Retinal pigment epithelial cell (primary cell): Measurements from ENCODE around the gene SYNM.

Source experiments
- DNase-seq: peaks from one replicate; pipeline ENCODE4 v3.0.0-alpha.2; 2010; ENCODE audit warnings: low read depth
- H3K4me3 ChIP-seq: 2 replicates; pipeline ENCODE4 v1.5.1; 2011; ENCODE audit warnings: mild to moderate bottlenecking, low read length, control low read depth, moderate library complexity
- CTCF ChIP-seq: conservative IDR thresholded peaks from 2 replicates; pipeline ENCODE4 v1.5.1; 2011; ENCODE audit warnings: low read depth, low read length, control low read depth, inconsistent platforms

SYNM gene

GRCh38 chr15:99170476-99171065, 65.7 kb downstream of the SYNM start:
- H3K4me3 ChIP-seq, result no peak overlapping the region
- no peak for DNase-seq
- no peak for TF ChIP-seq CTCF

- no peak for DNase-seq
- H3K4me3 ChIP-seq, result no peak overlapping the region
- no peak for TF ChIP-seq CTCF
Measured at GRCh38 chr15:99172171-99172570, 67.3 kb downstream of the SYNM start.

- H3K4me3 ChIP-seq, result no peak overlapping the region
- no peak for TF ChIP-seq CTCF
Measured at GRCh38 chr15:99172989-99173388, 68.1 kb downstream of the SYNM start.

GRCh38 chr15:99174567-99175395, 69.9 kb downstream of the SYNM start:
- TF ChIP-seq CTCF, result no peak
- DNase-seq, result no peak
- no peak overlapping the region for H3K4me3 ChIP-seq

More at GRCh38 chr15:99172989-99173388, 68.1 kb downstream of the SYNM start:
- no peak for DNase-seq

- TF ChIP-seq CTCF, result no peak
- H3K4me3 ChIP-seq, result no peak overlapping the region
- DNase-seq, result no peak
Measured at GRCh38 chr15:99176757-99177156, 71.9 kb downstream of the SYNM start.

- no peak overlapping the region for H3K4me3 ChIP-seq
- no peak for TF ChIP-seq CTCF
- no peak for DNase-seq
Measured at GRCh38 chr15:99177679-99178078, 72.8 kb downstream of the SYNM start.
